Transverse colon (tissue), 4 donors: ENCODE results near the gene SEMA3C. TPM values are rescaled to one million over a fixed set of nuclear protein-coding genes. Genes with fewer than 3 reads are reported as not detected.

Experiments used
- DNase-seq: peaks from one replicate; pipeline ENCODE4 v3.0.0-alpha.2; 2019
- H3K27ac ChIP-seq, 4 donors: fragments of 200-600 bp; sonication (generic); 2 replicates each; pipeline ENCODE4 v1.5.1; 2016 to 2018; ENCODE audit warnings: inconsistent platforms in 4 of 4
- H3K27me3 ChIP-seq: fragments of 200-600 bp; sonication (generic); 2 replicates; pipeline ENCODE4 v1.5.1; 2017; ENCODE audit warnings: inconsistent platforms
- H3K36me3 ChIP-seq, 4 donors: fragments of 200-600 bp; sonication (generic); 2 replicates each; pipeline ENCODE4 v1.5.1; 2017 to 2019; ENCODE audit warnings: inconsistent platforms in 4 of 4
- H3K4me1 ChIP-seq, 4 donors: fragments of 200-600 bp; sonication (generic); 2 replicates each; pipeline ENCODE4 v1.5.1; 2017 to 2020; ENCODE audit warnings: inconsistent platforms in 4 of 4
- H3K4me3 ChIP-seq, 4 donors: fragments of 200-600 bp; sonication (generic); 1 replicate in 1 of 4; 2 replicates in 3 of 4; pipeline versions ENCODE4 v1.5.1 to v1.6.1; 2017 to 2019; ENCODE audit warnings: inconsistent platforms in 4 of 4
- H3K9me3 ChIP-seq, 2 donors: fragments of 200-600 bp; sonication (generic); 2 replicates each; pipeline ENCODE4 v1.5.1; 2017 to 2019; ENCODE audit warnings: inconsistent platforms in 2 of 2
- CTCF ChIP-seq, 5 experiments: fragments of 200-600 bp in 3 of 5; fragments of 450-650 bp in 2 of 5; sonication (generic) in 3 of 5; IDR thresholded peaks; 1 replicate in 2 of 5; 2 replicates in 3 of 5; pipeline ENCODE4 v1.5.1; 2016 to 2017; ENCODE audit warnings: antibody characterized with exemption in 5 of 5, inconsistent platforms in 3 of 5, mild to moderate bottlenecking in 2 of 5, moderate library complexity in 1 of 5
- EP300 ChIP-seq: sonication (generic); formaldehyde crosslinking; IDR thresholded peaks from one replicate; pipeline ENCODE4 v1.6.1; 2017; ENCODE audit warnings: antibody characterized with exemption, low read depth
- POLR2A ChIP-seq: fragments of 450-650 bp; IDR thresholded peaks from one replicate; pipeline ENCODE4 v1.6.1; 2016; ENCODE audit warnings: antibody characterized with exemption, mild to moderate bottlenecking, moderate library complexity
- POLR2AphosphoS5 ChIP-seq, 3 donors: sonication (generic); formaldehyde crosslinking; IDR thresholded peaks; one replicate each; pipeline ENCODE4 v1.6.1; 2016; ENCODE audit warnings: antibody characterized with exemption in 3 of 3
- WGBS, 2 donors: methylation state at CpG; one replicate each; pipeline ENCODE4 v1.1.5; 2018; ENCODE audit warnings: low coverage in 1 of 2; 5-methylcytosine and 5-hydroxymethylcytosine counted together
- in situ Hi-C, 4 donors: fragments of 200-750 bp; cut with MboI; loops; one replicate each; pipeline versions ENCODE4 v1.15.0 to v1.15.1; 2017; ENCODE audit warnings: low sequenced_read_pairs in 3 of 4, low pct_ligation_motif_present in 1 of 4, low pct_unique_long_range_greater_than_20kb in 1 of 4
- intact Hi-C: fragments of 100-400 bp; cut with DNase I; formaldehyde crosslinking; loops from one replicate; pipeline ENCODE4 v1.15.1; 2023; ENCODE audit warnings: low total_unique reads
- total RNA-seq, 4 donors: library from RNA; depleted of rRNA; stranded (reverse); fragments of >200 nt; gene quantifications; one replicate each; pipeline ENCODE4 v1.1.0, GENCODE V29; 2016

Gene SEMA3C
- total RNA-seq, 4 donors from 2014 or later, result 34.0 to 83.8 (median 79.9) TPM

DNA sequence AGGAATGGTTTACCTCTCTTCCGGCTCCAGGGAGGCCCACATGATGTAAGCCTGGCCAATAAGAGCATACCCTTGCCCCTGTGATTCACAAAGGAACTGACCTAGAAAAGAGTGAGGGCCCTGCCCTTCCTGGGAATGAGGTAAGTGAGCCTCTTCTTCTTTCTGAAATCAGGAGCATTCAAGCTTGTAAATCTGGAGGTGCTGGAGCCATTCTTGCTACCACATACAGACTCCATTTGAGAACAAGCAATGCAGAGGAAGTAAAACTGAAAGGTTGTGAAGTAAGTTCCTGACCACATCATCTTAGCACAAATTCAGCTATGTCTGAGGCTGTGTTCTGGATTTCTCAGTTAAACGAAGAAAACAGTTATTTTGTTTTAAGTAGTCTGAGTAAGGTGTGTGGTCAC, 148.2 kb downstream of the SEMA3C start:
- no peak for TF ChIP-seq CTCF (IDR thresholded peaks at IDR 0.05)
- TF ChIP-seq POLR2AphosphoS5 (IDR thresholded peaks at IDR 0.05), result no peak
- no peak for TF ChIP-seq EP300
- TF ChIP-seq POLR2A, result no peak
- Histone ChIP-seq H3K27me3 (no peaks in the 10 kb centered on the region), H3K4me1 (peaks cover 0 to 34% (median 16%) of the 10 kb centered on the region in 4 donors), H3K27ac (peak overlapping the region in 2 of 4 donors; percentile 32 to 36), H3K9me3 (no peaks in the 10 kb centered on the region), H3K36me3 (no peaks in the 10 kb centered on the region), H3K4me3 (no peak overlapping the region)
- intact Hi-C loops, result no loop called here
- WGBS, 2 donors, result 71 to 79% methylated on average over 2 of the region's 2 CpGs
- in situ Hi-C loops, result no loop called here
- DNase-seq, result no peak

DNA sequence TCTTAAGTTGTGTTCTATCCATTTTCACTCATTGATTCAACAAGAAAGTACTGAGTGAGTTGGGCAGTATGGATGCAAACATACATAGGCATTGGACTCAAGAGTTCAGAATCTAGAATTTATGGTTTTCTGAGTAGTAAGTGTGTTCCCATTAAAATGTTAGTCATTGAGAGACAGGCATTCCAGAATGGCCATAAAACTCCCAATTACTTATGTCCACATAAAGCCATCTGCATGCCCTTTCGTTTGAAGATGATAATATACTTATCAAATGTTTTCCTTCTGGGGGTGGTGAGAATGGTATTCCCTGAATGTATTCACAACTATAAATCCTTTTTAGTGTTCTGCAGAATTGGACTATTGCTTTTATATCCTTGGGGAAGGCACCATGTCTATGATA, 148.8 kb downstream of the SEMA3C start:
- Histone ChIP-seq H3K36me3 (no peaks in the 10 kb centered on the region), H3K27me3 (no peaks in the 10 kb centered on the region), H3K4me3 (no peak overlapping the region), H3K27ac (peak overlapping the region in 1 of 4 donors; percentile 49), H3K9me3 (no peaks in the 10 kb centered on the region), H3K4me1 (peaks cover 0 to 28% (median 13%) of the 10 kb centered on the region in 4 donors)
- in situ Hi-C loops (no loop called here), intact Hi-C loops (no loop called here)
- WGBS, 2 donors, result 42 to 57% methylated on average over 1 of the region's 1 CpG
- TF ChIP-seq EP300, result no peak
- TF ChIP-seq POLR2AphosphoS5 (IDR thresholded peaks at IDR 0.05), result no peak
- TF ChIP-seq POLR2A, result no peak
- TF ChIP-seq CTCF (IDR thresholded peaks at IDR 0.05), result no peak
- DNase-seq, result no peak

DNA sequence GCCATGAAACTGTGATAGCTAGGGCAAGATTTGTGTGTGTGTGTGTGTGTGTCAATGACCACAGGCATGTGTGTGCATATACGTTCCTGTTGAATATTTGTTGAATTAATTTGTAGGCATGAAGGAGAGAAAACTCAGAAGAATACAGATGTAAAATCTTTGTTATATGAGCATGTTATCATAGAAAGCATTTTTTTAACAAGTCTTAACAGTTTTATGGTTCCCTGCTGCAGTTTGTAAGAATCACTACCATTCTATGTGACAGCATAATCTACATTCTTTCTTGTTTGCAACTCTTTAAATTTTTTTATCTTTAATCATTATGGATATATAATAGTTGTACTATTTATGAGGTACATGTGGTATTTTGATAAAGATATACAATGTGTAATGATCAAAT, 150.1 kb downstream of the SEMA3C start:
- Histone ChIP-seq H3K27me3 (no peaks in the 10 kb centered on the region), H3K9me3 (no peaks in the 10 kb centered on the region), H3K4me3 (no peak overlapping the region), H3K4me1 (peaks cover 0 to 28% (median 13%) of the 10 kb centered on the region in 4 donors), H3K36me3 (no peaks in the 10 kb centered on the region), H3K27ac (peak overlapping the region in 2 of 4 donors; percentile 4 to 31)
- in situ Hi-C loops (no loop called here), intact Hi-C loops (no loop called here)
- DNase-seq, result no peak
- WGBS, 2 donors, result 72 to 100% methylated on average over 1 of the region's 1 CpG
- TF ChIP-seq EP300 (no peak), CTCF (IDR thresholded peaks at IDR 0.05) (no peak), POLR2AphosphoS5 (IDR thresholded peaks at IDR 0.05) (no peak), POLR2A (no peak)

GRCh38 chr7:80767654-80768053, 151.2 kb downstream of the SEMA3C start:
- intact Hi-C loops, result no loop called here

More at GRCh38 chr7:80767654-80768053, 151.2 kb downstream of the SEMA3C start:
- H3K27me3 ChIP-seq, result no peaks in the 10 kb centered on the region
- H3K27ac ChIP-seq, result peak overlapping the region in 1 of 4 donors; percentile 31
- H3K4me1 ChIP-seq, result peaks cover 0 to 24% (median 10%) of the 10 kb centered on the region in 4 donors
- DNase-seq, result no peak
- in situ Hi-C loops, result no loop called here
- no peaks in the 10 kb centered on the region for H3K9me3 ChIP-seq
- H3K36me3 ChIP-seq, result no peaks in the 10 kb centered on the region
- no peak overlapping the region for H3K4me3 ChIP-seq
- 21 to 35% methylated on average over 1 of the region's 1 CpG for WGBS, 2 donors
- TF ChIP-seq CTCF (IDR thresholded peaks at IDR 0.05) (no peak), POLR2A (no peak), EP300 (no peak), POLR2AphosphoS5 (IDR thresholded peaks at IDR 0.05) (no peak)
